Kidney (tissue), 22 donors: ENCODE data around the gene LGALS3BP. TPM values are rescaled to one million over a fixed set of nuclear protein-coding genes. Genes with fewer than 3 reads are reported as not detected.

ENCODE experiments used
- DNase-seq, 5 donors: peaks; one replicate each; pipeline ENCODE4 v3.0.0-alpha.2; 2013 to 2020
- FAIRE-seq: peaks from 2 replicates; lab custom pipeline; 2012; peaks lifted over from hg19 to GRCh38; lab: Jason Lieb, UNC
- H3K27ac ChIP-seq, 2 donors: one replicate each; pipeline ENCODE4 v1.7.0; 2013; ENCODE audit warnings: low read depth in 2 of 2, low read length in 2 of 2, inconsistent platforms in 1 of 2
- H3K27me3 ChIP-seq: one replicate; pipeline ENCODE4 v1.7.1; 2013; ENCODE audit warnings: low read length, inconsistent platforms; ENCODE audit not compliant: control insufficient read depth, insufficient read depth
- H3K36me3 ChIP-seq, 3 donors: one replicate each; pipeline versions ENCODE4 v1.7.0 to v1.7.1; 2013; ENCODE audit warnings: low read length in 3 of 3, control low read depth in 1 of 3, inconsistent platforms in 1 of 3; ENCODE audit not compliant: insufficient read depth in 3 of 3, control insufficient read depth in 2 of 3
- H3K4me1 ChIP-seq, 3 donors: one replicate each; pipeline versions ENCODE4 v1.7.0 to v1.7.1; 2013; ENCODE audit warnings: low read length in 3 of 3, inconsistent platforms in 1 of 3, low read depth in 1 of 3; ENCODE audit not compliant: control insufficient read depth in 2 of 3, insufficient read depth in 2 of 3
- H3K4me3 ChIP-seq, 3 donors: one replicate each; pipeline versions ENCODE4 v1.7.0 to v1.8.1; 2013; ENCODE audit warnings: low read length in 3 of 3, control low read depth in 1 of 3, inconsistent platforms in 1 of 3
- H3K9ac ChIP-seq, 3 donors: one replicate each; pipeline versions ENCODE4 v1.7.0 to v1.7.1; 2013; ENCODE audit warnings: low read length in 3 of 3, control low read depth in 1 of 3, inconsistent platforms in 1 of 3
- H3K9me3 ChIP-seq, 3 donors: one replicate each; pipeline versions ENCODE4 v1.7.0 to v1.7.1; 2013; ENCODE audit warnings: low read length in 3 of 3, control low read depth in 1 of 3, inconsistent platforms in 1 of 3; ENCODE audit not compliant: control insufficient read depth in 2 of 3, insufficient read depth in 1 of 3
- CTCF ChIP-seq: IDR thresholded peaks from 3 replicates; pipeline ENCODE4 v1.5.1; 2012; ENCODE audit warnings: mild to moderate bottlenecking, moderate library complexity, borderline replicate concordance; ENCODE audit not compliant: insufficient read depth; ENCODE audit errors: extremely low read depth
- intact Hi-C: fragments of 100-400 bp; cut with DNase I; formaldehyde crosslinking; loops from one replicate; pipeline ENCODE4 v1.11.1; 2022
- long read RNA-seq, 10 donors: library from polyadenylated mRNA in 1 of 10; unstranded in 1 of 10; transcript quantifications; one replicate each; pipeline ENCODE4 v2.0.0 and lab custom pipeline, GENCODE V29; 2021 to 2026
- polyA plus RNA-seq: library from polyadenylated mRNA; stranded (reverse); fragments of 350-450 nt; fragmentation: Illumina TruSeq; extraction: RNeasy Lipid Tissue Mini Kit (QIAGEN cat#74804); gene quantifications from one replicate; pipeline ENCODE4 v1.2.3, GENCODE V29; 2014; ENCODE audit warnings: low read depth, low replicate concordance; ENCODE audit not compliant: insufficient read depth
- total RNA-seq: library from RNA; stranded (reverse); fragmentation: NEBNext Ultra II Directional; extraction: Animal tissue kit (Norgen Biotek cat#: 25700); gene quantifications from one replicate; pipeline ENCODE4 v1.2.1, GENCODE V29; 2021
- donor health status: control.
- donor health status: control.
- donor health status: control.
- donor health status: control.
- donor health status: control.
- donor health status: DM: yes; HTN: yes; CAD: no.
- donor health status: Normal renal cell carcinoma (clear cell type).

The LGALS3BP gene
- total RNA-seq (240 TPM), polyA plus RNA-seq (310 TPM)
- long read RNA-seq, donor 1, transcript LGALS3BP-201 (6 exons, 2,405 nt): major isoform, 20 of 22 reads
- long read RNA-seq, donor 1, partial matches to known transcripts: 0 of 22 reads
- long read RNA-seq, donor 1, other reads (novel, unspliced or antisense): 0 of 22 reads
- long read RNA-seq, donor 2, transcript LGALS3BP-201 (6 exons, 2,405 nt): major isoform, 40 of 43 reads
- long read RNA-seq, donor 2, partial matches to known transcripts: 0 of 43 reads
- long read RNA-seq, donor 2, other reads (novel, unspliced or antisense): 0 of 43 reads
- long read RNA-seq, donor 3, transcript LGALS3BP-201 (6 exons, 2,405 nt): major isoform, 29 of 34 reads
- long read RNA-seq, donor 3, partial matches to known transcripts: 0 of 34 reads
- long read RNA-seq, donor 3, other reads (novel, unspliced or antisense): 0 of 34 reads
- long read RNA-seq, donor 4, transcript LGALS3BP-201 (6 exons, 2,405 nt): major isoform, 31 of 35 reads
- long read RNA-seq, donor 4, partial matches to known transcripts: 0 of 35 reads
- long read RNA-seq, donor 4, other reads (novel, unspliced or antisense): 0 of 35 reads
- long read RNA-seq, donor 5, partial matches to known transcripts: 0 of 2 reads
- long read RNA-seq, donor 5, other reads (novel, unspliced or antisense): 0 of 2 reads
- long read RNA-seq, donor 6, transcript LGALS3BP-201 (6 exons, 2,405 nt): major isoform, 19 of 22 reads
- long read RNA-seq, donor 6, partial matches to known transcripts: 0 of 22 reads
- long read RNA-seq, donor 6, other reads (novel, unspliced or antisense): 0 of 22 reads
- long read RNA-seq, donor 7, transcript LGALS3BP-201 (6 exons, 2,405 nt): major isoform, 103 of 168 reads
- long read RNA-seq, donor 7, partial matches to known transcripts: 14 of 168 reads
- long read RNA-seq, donor 7, other reads (novel, unspliced or antisense): 49 of 168 reads
- long read RNA-seq, donor 8, transcript LGALS3BP-201 (6 exons, 2,405 nt): major isoform, 27 of 31 reads
- long read RNA-seq, donor 8, partial matches to known transcripts: 0 of 31 reads
- long read RNA-seq, donor 8, other reads (novel, unspliced or antisense): 0 of 31 reads
- long read RNA-seq, donor 9, transcript LGALS3BP-201 (6 exons, 2,405 nt): major isoform, 18 of 19 reads
- long read RNA-seq, donor 9, partial matches to known transcripts: 0 of 19 reads
- long read RNA-seq, donor 9, other reads (novel, unspliced or antisense): 0 of 19 reads
- long read RNA-seq, donor 10, transcript LGALS3BP-201 (6 exons, 2,405 nt): major isoform, 37 of 39 reads
- long read RNA-seq, donor 10, partial matches to known transcripts: 0 of 39 reads
- long read RNA-seq, donor 10, other reads (novel, unspliced or antisense): 0 of 39 reads

- H3K4me1 ChIP-seq: peaks cover 0 to 35% (median 18%) of the 10 kb centered on the region in 3 donors
- H3K27ac ChIP-seq: peak within 1 kb of the TSS; percentile 35 to 67
- no peak for FAIRE-seq
- H3K36me3 ChIP-seq: no peaks in the 10 kb centered on the region
- H3K9ac ChIP-seq: peak within 1 kb of the TSS in 1 of 3 donors; percentile 71
- H3K4me3 ChIP-seq: peak within 1 kb of the TSS in 2 of 3 donors; percentile 43 to 57
- intact Hi-C loops: no loop called here
- no peaks in the 10 kb centered on the region for H3K27me3 ChIP-seq
- no peaks in the 10 kb centered on the region for H3K9me3 ChIP-seq
- DNase-seq: peak; percentile 67 to 93 (median 84)
- TF ChIP-seq CTCF: no peak
Observed at GRCh38 chr17:78979780-78980623, at the start of gene LGALS3BP. LGALS3BP (minus strand) TSS chr17:78979923; CDS start chr17:78977191, 2,732 bp downstream.

GRCh38 chr17:79028496-79029326 is 49.0 kb upstream of the LGALS3BP start:
- no peaks in the 10 kb centered on the region for H3K9me3 ChIP-seq
- H3K4me3 ChIP-seq: no peak overlapping the region
- peaks cover 2% of the 10 kb centered on the region for H3K27me3 ChIP-seq
- FAIRE-seq: no peak
- intact Hi-C loops: no loop called here
- peak overlapping the region in 1 of 3 donors; percentile 21 for H3K9ac ChIP-seq
- no peaks in the 10 kb centered on the region for H3K36me3 ChIP-seq
- TF ChIP-seq CTCF: no peak
- H3K4me1 ChIP-seq: peaks cover 0 to 35% (median 6%) of the 10 kb centered on the region in 3 donors
- DNase-seq: peak in 1 of 5 donors; percentile 59
- no peak overlapping the region for H3K27ac ChIP-seq
